Caco-2 (cell line): Measurements from ENCODE around the gene FRMD4A. TPM values are rescaled to one million over a fixed set of nuclear protein-coding genes. Genes with fewer than 3 reads are reported as not detected.

Experiments used
- BruUV-seq: library from RNA; stranded (reverse); fragments of 400-500 nt; replicated peaks from 2 replicates; lab custom pipeline; 2021; lab: Mats Ljungman, UMichigan
- CTCF ChIA-PET: fragments of 300-600 bp; sonication (Branson Sonifier 250); formaldehyde crosslinking; loops from one replicate; lab custom pipeline; 2022; ENCODE audit warnings: antibody characterized with exemption; lab: Charles Lee
- POLR2A ChIA-PET: fragments of 300-600 bp; sonication (Branson Sonifier 250); formaldehyde crosslinking; loops from one replicate; lab custom pipeline; 2022; ENCODE audit warnings: antibody characterized with exemption; lab: Charles Lee
- DNase-seq, 2 experiments: peaks; one replicate each; pipeline versions ENCODE4 v3.0.0 to v3.0.0-alpha.2; 2020 to 2022
- H3K27me3 ChIP-seq: replicated peaks from 2 replicates; pipeline ENCODE4 v1.6.0; 2011; ENCODE audit warnings: low read length; ENCODE audit not compliant: control insufficient read depth, insufficient read depth
- H3K36me3 ChIP-seq: 2 replicates; pipeline ENCODE4 v1.5.1; 2011; ENCODE audit warnings: low read length; ENCODE audit not compliant: control insufficient read depth, insufficient read depth
- H3K4me1 ChIP-seq: fragments of 250-450 bp; sonication (Bioruptor Pico); 2 replicates; pipeline ENCODE4 v1.5.1; 2020; ENCODE audit warnings: mild to moderate bottlenecking
- H3K4me3 ChIP-seq: 2 replicates; pipeline ENCODE4 v1.5.1; 2011; ENCODE audit warnings: low read depth, mild to moderate bottlenecking, control low read depth, low read length
- H3K9me3 ChIP-seq: fragments of 250-450 bp; sonication (Bioruptor Pico); 2 replicates; pipeline ENCODE4 v1.5.1; 2020; ENCODE audit warnings: mild to moderate bottlenecking, moderate library complexity
- H3K27ac Mint-ChIP-seq: one replicate; pipeline ENCODE4 v1.8.0; 2022; ENCODE audit warnings: mixed read lengths; ENCODE audit not compliant: unreplicated experiment
- H3K27me3 Mint-ChIP-seq: one replicate; pipeline ENCODE4 v1.8.0; 2022; ENCODE audit warnings: mixed read lengths; ENCODE audit not compliant: insufficient read depth, unreplicated experiment
- H3K36me3 Mint-ChIP-seq: one replicate; pipeline ENCODE4 v1.8.0; 2022; ENCODE audit warnings: mild to moderate bottlenecking, mixed read lengths; ENCODE audit not compliant: insufficient read depth, unreplicated experiment
- H3K4me1 Mint-ChIP-seq: one replicate; pipeline ENCODE4 v1.8.0; 2022; ENCODE audit warnings: low read depth, mixed read lengths; ENCODE audit not compliant: unreplicated experiment
- H3K4me3 Mint-ChIP-seq: one replicate; pipeline ENCODE4 v1.8.0; 2022; ENCODE audit warnings: mild to moderate bottlenecking, moderate library complexity, mixed read lengths; ENCODE audit not compliant: unreplicated experiment
- H3K9me3 Mint-ChIP-seq: one replicate; pipeline ENCODE4 v1.8.0; 2022; ENCODE audit warnings: mixed read lengths; ENCODE audit not compliant: unreplicated experiment
- intact Hi-C: fragments of 100-400 bp; cut with micrococcal nuclease; formaldehyde crosslinking; loops from one replicate; pipeline ENCODE4 v1.10.0; 2022; ENCODE audit not compliant: unreplicated experiment
- total RNA-seq: library from RNA; stranded (reverse); gene quantifications from 2 replicates; pipeline ENCODE4 v1.2.3, GENCODE V29; 2022
- TF ChIP-seq, protein P1 (sequence below), 2 experiments: fragments of 200-600 bp in 1 of 2; IDR thresholded peaks; 1 replicate in 1 of 2; 2 replicates in 1 of 2; pipeline versions ENCODE4 v1.5.1 to v1.8.0; 2011 to 2022; ENCODE audit warnings: antibody characterized with exemption in 1 of 2, control low read depth in 1 of 2, inconsistent platforms in 1 of 2, low read depth in 1 of 2, low read length in 1 of 2, mild to moderate bottlenecking in 1 of 2, moderate library complexity in 1 of 2; ENCODE audit not compliant: insufficient read depth in 1 of 2, severe bottlenecking in 1 of 2, unreplicated experiment in 1 of 2

FRMD4A gene
- total RNA-seq, 1 experiment from 2014 or later: 52.1 TPM

GRCh38 chr10:13614530-13615332 lies 716.0 kb downstream of the FRMD4A start:
- POLR2A ChIA-PET: no interaction called here
- peaks cover 28% of the 10 kb centered on the region for H3K4me1 ChIP-seq
- TF ChIP-seq, protein P1, sequence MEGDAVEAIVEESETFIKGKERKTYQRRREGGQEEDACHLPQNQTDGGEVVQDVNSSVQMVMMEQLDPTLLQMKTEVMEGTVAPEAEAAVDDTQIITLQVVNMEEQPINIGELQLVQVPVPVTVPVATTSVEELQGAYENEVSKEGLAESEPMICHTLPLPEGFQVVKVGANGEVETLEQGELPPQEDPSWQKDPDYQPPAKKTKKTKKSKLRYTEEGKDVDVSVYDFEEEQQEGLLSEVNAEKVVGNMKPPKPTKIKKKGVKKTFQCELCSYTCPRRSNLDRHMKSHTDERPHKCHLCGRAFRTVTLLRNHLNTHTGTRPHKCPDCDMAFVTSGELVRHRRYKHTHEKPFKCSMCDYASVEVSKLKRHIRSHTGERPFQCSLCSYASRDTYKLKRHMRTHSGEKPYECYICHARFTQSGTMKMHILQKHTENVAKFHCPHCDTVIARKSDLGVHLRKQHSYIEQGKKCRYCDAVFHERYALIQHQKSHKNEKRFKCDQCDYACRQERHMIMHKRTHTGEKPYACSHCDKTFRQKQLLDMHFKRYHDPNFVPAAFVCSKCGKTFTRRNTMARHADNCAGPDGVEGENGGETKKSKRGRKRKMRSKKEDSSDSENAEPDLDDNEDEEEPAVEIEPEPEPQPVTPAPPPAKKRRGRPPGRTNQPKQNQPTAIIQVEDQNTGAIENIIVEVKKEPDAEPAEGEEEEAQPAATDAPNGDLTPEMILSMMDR (IDR thresholded peaks at IDR 0.05; ENCODE audit: insufficient read depth in 1 of 2, low read depth in 1 of 2, low read length in 1 of 2, severe bottlenecking in 1 of 2, unreplicated experiment in 1 of 2): peak in 1 of 2 experiments; percentile 35
- no peak overlapping the region for H3K4me3 ChIP-seq
- CTCF ChIA-PET: no interaction called here
- Mint-ChIP-seq H3K4me1 (peaks cover 30% of the 10 kb centered on the region), H3K27me3 (no peaks in the 10 kb centered on the region), H3K9me3 (no peaks in the 10 kb centered on the region), H3K4me3 (peak overlapping the region; percentile 7), H3K36me3 (peaks cover 72% of the 10 kb centered on the region), H3K27ac (peak overlapping the region; percentile 42)
- H3K36me3 ChIP-seq: peaks cover 3% of the 10 kb centered on the region
- no peaks in the 10 kb centered on the region for H3K9me3 ChIP-seq
- intact Hi-C loops: loop anchor here (1.0 to 5.0 kb wide), 2 partner anchors 13 to 93 kb away; no protein-coding TSS in a partner anchor
- peak; percentile 70 to 78 for DNase-seq
- no peaks in the 10 kb centered on the region for H3K27me3 ChIP-seq
- no TSS peak for BruUV-seq

- intact Hi-C loops: loop anchor here (1.0 to 5.0 kb wide), 3 partner anchors 37 to 165 kb away; no protein-coding TSS in a partner anchor
- no peak overlapping the region for H3K4me3 Mint-ChIP-seq
- TF ChIP-seq, protein P1 (IDR thresholded peaks at IDR 0.05; ENCODE audit: insufficient read depth in 1 of 2, low read depth in 1 of 2, low read length in 1 of 2, severe bottlenecking in 1 of 2, unreplicated experiment in 1 of 2): peak; percentile 49 to 58
- CTCF ChIA-PET: interaction anchor here (0.7 to 0.9 kb wide), 2 partner anchors 15 to 46 kb away, joined by 3 read pairs; no protein-coding TSS in a partner anchor
- peaks cover 30% of the 10 kb centered on the region for H3K4me1 Mint-ChIP-seq
- H3K4me1 ChIP-seq: peaks cover 28% of the 10 kb centered on the region
- no peaks in the 10 kb centered on the region for H3K27me3 Mint-ChIP-seq
- no peaks in the 10 kb centered on the region for H3K27me3 ChIP-seq
- POLR2A ChIA-PET: no interaction called here
- H3K4me3 ChIP-seq: no peak overlapping the region
- peaks cover 64% of the 10 kb centered on the region for H3K36me3 Mint-ChIP-seq
- no peaks in the 10 kb centered on the region for H3K9me3 ChIP-seq
- peak in 1 of 2 experiments; percentile 49 for DNase-seq
- peaks cover 3% of the 10 kb centered on the region for H3K36me3 ChIP-seq
- BruUV-seq: no TSS peak
- H3K27ac Mint-ChIP-seq: peak overlapping the region; percentile 42
- no peaks in the 10 kb centered on the region for H3K9me3 Mint-ChIP-seq
Measured at GRCh38 chr10:13613519-13613918, 717.2 kb downstream of the FRMD4A start.

GRCh38 chr10:13612654-13613373 lies 717.9 kb downstream of the FRMD4A start:
- Histone ChIP-seq H3K4me3 (no peak overlapping the region), H3K4me1 (peaks cover 28% of the 10 kb centered on the region), H3K36me3 (peaks cover 3% of the 10 kb centered on the region), H3K27me3 (no peaks in the 10 kb centered on the region), H3K9me3 (no peaks in the 10 kb centered on the region)
- intact Hi-C loops: loop anchor here (1.0 to 5.0 kb wide), 3 partner anchors 37 to 165 kb away; no protein-coding TSS in a partner anchor
- no peak overlapping the region for H3K4me3 Mint-ChIP-seq
- H3K9me3 Mint-ChIP-seq: no peaks in the 10 kb centered on the region
- BruUV-seq: no TSS peak
- ChIA-PET POLR2A (no interaction called here), CTCF (interaction anchor here (0.6 kb wide), 2 partner anchors 38 to 54 kb away, joined by 3 read pairs; no protein-coding TSS in a partner anchor)
- no peaks in the 10 kb centered on the region for H3K27me3 Mint-ChIP-seq
- DNase-seq: no peak
- no peak overlapping the region for H3K27ac Mint-ChIP-seq
- H3K36me3 Mint-ChIP-seq: peaks cover 59% of the 10 kb centered on the region
- TF ChIP-seq, protein P1 (IDR thresholded peaks at IDR 0.05; ENCODE audit: insufficient read depth in 1 of 2, low read depth in 1 of 2, low read length in 1 of 2, severe bottlenecking in 1 of 2, unreplicated experiment in 1 of 2): peak in 1 of 2 experiments; percentile 2
- peaks cover 30% of the 10 kb centered on the region for H3K4me1 Mint-ChIP-seq
